Activated CD8-positive, alpha-beta memory T cell treated with anti-CD3 and anti-CD28 coated beads for 36 hours (primary cell): Measurements from ENCODE around the gene AMN. TPM values are rescaled to one million over a fixed set of nuclear protein-coding genes. Genes with fewer than 3 reads are reported as not detected.

Source experiments
- CTCF ChIA-PET: fragments of 350-600 bp; sonication (Branson Sonifier 250); formaldehyde crosslinking; loops from one replicate; lab custom pipeline; 2021; ENCODE audit warnings: antibody characterized with exemption; lab: Charles Lee
- POLR2A ChIA-PET: fragments of 350-600 bp; sonication (Branson Sonifier 250); formaldehyde crosslinking; loops from one replicate; lab custom pipeline; 2021; ENCODE audit warnings: antibody characterized with exemption; lab: Charles Lee
- total RNA-seq, 2 experiments: library from RNA; stranded (reverse); gene quantifications; one replicate each; pipeline ENCODE4 v1.2.3, GENCODE V29; 2021

The AMN gene
- total RNA-seq, 2 experiments from 2014 or later = 0.71 to 0.72 TPM

DNA sequence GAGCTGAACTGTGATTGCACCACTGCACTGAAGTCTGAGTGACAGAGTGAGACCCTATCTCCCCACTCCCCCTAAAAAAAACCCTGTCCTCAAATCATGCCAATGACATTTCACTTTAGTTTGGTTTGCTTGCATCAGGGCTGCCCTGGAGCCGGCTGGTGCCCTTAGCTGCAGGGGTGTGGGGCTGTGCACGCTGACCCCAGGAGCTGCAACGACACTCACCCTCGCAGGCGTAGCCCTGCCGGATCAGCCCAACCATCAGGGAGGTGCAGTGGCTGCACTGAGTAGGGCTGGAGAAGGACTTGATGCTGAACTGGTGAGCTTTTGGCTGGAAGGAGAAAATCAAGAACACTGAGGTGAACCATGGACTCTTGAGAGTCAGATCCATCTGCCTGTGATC, 29.8 kb downstream of the AMN start:
- CTCF ChIA-PET = no interaction called here
- POLR2A ChIA-PET = no interaction called here

DNA sequence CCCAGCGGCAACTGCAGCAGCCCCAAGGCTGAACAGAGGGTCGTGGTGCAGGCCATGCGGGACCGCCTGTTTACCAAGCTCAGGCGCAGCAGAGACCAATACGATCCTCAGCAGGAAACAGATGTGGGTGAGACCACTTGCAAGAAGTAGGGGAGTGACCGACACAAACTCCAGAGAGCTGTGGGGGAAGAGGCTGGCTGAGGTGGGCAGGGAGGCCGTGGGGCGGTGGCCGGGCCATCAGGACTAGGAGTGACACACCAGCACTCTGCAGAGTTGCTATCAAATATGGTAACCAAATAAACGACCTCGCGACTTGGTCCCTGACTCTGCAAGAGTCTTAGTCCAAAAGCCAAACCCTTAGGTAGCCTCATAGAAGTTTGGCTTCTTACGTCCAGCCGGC, 30.6 kb downstream of the AMN start:
- CTCF ChIA-PET = no interaction called here

DNA sequence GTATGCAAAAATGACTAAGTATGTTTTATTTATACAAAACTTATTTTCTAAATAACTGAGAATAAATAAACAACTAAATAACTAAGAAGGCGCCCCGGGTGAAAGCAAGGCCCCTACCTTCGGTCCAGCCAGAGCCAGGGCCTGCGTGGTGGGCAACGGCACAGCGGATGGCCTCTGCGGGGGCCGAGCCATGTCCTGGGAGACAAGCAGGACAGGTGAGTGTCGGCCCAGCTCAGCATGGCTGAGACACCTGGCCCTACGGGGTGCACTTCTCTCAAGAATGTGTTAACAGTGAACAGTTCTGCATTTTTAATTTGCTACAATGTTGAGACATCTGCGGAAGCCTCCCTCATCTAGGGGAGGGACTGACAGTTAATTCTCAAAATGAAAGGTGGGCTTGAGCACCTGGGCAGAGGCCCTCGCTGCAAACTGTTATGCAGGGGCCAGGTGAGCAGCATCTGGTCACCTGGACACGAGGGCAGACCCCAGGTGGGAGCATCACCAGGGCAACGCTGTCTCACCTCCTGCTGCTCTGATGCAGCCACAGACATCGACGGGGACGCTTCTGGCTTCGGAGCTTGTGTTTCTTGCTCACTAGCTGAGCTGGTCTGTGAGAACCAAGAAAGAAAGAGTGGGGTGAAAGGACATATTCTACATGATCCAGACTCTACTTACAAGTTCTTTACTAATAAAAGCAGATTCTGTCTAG, 31.8 kb downstream of the AMN start:
- ChIA-PET CTCF (no interaction called here), POLR2A (no interaction called here)

More for the DNA sequence above, 30.6 kb downstream of the AMN start:
- POLR2A ChIA-PET = no interaction called here

DNA sequence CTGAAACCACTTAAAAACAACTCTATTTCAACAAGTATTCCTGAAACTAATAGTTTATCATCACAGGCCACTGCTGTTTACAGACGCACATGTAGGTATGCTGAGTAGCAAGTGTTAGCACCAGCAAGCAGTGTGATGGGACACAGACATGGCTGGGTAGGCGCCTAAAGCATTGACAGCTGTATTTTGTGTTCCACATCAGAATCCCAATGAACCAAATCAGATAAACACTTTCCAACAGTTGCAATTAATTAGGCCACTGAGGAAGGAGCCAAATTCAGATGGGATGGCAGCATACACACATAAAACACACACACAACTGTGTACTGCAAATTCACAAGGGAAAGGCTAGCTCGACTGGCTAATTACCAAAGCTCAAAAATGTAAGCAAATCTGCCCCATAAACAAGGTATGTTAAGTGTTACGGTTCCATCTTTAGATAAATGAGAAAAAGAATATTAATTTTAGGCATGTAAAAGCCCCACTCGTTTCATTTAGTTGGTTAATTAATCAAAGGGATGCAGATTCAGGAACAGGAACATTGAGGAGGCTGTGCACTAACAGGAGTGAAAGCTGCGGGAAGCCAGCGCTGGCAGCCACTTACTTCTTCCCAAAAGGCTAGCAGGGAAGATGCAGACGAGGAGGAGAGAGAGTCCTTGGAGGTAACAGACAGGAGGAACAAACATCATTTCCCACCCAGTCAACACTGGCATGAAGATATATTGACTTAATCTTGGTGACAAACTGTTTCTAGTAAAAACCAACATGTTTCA, 33.4 kb downstream of the AMN start:
- CTCF ChIA-PET = no interaction called here
- POLR2A ChIA-PET = no interaction called here

DNA sequence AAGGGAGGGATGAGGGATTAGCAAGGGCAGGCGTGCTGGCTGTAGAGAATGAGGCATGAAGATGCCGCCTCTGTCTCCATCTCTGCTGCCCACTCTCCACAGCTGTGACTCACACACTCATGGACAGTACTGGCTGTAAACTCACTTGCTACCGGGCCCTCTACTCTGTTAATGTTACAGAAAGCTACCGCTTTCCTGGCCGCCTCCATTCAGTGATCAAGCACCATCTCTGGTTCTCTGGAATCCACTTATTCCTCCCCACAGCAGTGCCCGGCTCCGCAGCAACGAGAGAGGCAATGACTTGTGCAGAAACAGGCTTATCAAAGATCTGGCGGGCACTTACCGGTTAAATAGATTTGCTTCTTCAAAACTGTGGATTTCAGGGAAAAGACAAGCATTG, 34.8 kb downstream of the AMN start:
- CTCF ChIA-PET = interaction anchor here (0.7 kb wide), 1 partner anchor 266 kb away, joined by 4 read pairs; no protein-coding TSS in a partner anchor
- POLR2A ChIA-PET = no interaction called here

DNA sequence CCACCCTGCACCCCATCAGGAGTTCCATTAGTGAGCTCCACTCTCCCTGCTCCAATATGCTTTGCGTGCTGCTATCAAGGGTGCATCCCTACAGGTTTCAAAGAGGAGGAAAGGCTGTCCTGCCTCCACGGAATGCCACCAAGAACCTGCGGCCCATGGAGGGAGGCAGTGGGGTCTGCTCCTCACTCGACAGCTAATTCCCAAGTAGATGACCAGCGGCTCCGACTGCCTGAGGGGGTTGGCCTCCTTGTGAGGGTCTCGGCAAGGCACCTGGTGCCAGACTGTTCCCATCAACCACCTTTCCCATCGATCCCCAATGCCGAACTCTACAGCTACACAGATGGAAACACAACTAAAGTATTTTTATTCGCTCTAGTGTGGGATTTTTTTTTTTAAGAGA, 36.0 kb downstream of the AMN start:
- ChIA-PET CTCF (interaction anchor here (0.7 kb wide), 1 partner anchor 80 kb away, joined by 4 read pairs; no protein-coding TSS in a partner anchor), POLR2A (no interaction called here)

DNA sequence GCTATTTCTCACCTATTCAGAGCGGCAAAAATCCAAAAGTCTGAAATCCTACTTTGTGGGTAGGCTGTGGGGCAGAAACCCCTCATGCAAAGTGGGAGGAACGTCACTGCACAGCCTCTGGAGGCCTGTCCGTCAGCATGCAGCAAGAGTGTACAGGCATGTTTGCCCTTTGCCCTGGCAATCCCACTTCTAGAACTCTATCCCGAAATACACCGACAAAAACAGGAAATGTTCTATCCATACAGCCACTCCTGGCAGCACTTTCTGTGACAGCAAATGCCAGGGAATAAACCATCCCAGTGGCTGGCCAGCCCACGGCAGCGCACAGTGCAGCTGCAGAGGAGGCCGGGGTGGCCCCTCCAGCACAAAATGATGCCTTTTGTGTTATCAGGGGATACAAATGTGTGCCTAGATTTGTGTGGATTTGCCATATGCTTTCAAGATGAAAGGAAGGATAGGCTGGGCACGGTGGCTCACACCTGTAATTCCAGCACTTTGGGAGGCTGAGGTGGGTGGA, 39.7 kb downstream of the AMN start:
- CTCF ChIA-PET = no interaction called here
- POLR2A ChIA-PET = no interaction called here

DNA sequence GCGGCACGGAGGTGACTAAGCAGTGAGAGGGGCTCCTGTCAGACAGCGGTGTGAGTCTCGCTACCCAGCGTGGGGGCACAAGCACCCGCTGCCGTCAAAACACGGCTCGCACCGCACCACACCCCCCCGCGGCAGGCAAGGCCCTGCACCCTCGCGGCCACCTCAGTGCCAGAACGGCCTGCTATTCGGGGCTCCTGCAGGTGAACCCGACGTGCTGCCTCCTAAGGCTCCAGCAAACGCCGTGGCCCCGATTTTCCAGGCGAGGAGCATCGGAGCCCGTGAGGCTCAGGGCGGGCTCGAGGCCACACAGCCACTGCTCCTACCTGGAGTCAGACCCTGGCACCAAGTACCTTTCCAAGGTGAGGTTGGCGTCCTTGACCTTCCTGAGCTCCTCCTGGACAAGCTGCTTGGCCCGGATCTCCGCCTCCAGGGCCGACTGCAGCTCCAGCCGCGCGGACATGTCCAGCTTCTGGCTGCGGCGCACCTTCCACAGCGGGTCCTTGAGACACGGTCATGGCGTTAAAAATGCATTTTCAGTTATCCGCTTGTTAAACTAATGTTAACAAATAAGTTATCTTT, 41.8 kb downstream of the AMN start:
- POLR2A ChIA-PET = no interaction called here
- CTCF ChIA-PET = no interaction called here

DNA sequence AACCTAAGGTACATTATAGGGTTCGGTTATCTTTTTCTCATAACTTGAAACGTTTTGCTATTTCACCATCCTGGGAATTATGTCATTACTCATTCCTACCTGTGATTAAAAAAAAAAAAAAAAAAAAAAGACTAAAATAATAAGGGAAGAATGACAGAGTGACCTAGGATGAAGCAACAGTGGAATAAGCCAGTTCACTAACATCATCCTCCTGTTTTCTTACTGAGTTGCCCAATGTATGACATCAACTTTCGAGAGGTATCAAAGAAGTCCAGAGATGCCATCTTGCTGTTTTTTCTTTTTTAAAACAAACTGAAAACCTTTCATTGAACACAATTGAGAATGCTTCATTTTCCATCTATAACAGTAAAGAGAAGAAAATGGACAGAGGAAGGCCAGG, 42.8 kb downstream of the AMN start:
- ChIA-PET CTCF (no interaction called here), POLR2A (no interaction called here)

DNA sequence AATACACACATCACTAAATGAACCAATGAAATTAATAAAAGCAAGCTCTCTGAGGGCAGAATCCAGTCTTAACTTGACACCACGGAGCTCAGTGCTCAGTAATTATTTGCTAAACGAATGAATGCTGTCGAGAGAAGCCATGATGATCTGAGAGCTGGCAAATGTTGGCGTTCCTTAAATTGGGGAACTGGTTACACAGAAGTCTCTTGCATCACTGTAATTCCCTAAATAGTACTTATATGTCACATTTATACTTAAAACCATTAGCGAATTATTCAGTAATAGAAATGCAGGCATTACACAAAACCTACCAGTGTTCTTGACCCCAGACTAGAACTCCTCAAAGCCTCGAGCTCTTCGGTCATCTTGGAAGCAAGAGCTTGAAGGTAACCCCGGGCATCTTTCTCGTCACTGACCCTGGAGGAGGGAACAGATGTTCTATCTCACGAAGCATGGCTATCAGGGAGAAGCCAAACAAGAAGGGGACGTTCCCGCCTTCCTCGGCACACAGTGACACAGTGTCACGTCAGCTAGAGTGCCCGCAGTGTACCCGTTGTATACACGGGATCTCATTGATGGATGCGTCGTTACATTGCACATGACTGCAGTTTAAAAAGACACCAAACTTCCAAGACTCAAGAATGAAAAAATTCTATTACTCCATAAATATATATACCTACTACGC, 43.6 kb downstream of the AMN start:
- POLR2A ChIA-PET = no interaction called here
- CTCF ChIA-PET = no interaction called here

DNA sequence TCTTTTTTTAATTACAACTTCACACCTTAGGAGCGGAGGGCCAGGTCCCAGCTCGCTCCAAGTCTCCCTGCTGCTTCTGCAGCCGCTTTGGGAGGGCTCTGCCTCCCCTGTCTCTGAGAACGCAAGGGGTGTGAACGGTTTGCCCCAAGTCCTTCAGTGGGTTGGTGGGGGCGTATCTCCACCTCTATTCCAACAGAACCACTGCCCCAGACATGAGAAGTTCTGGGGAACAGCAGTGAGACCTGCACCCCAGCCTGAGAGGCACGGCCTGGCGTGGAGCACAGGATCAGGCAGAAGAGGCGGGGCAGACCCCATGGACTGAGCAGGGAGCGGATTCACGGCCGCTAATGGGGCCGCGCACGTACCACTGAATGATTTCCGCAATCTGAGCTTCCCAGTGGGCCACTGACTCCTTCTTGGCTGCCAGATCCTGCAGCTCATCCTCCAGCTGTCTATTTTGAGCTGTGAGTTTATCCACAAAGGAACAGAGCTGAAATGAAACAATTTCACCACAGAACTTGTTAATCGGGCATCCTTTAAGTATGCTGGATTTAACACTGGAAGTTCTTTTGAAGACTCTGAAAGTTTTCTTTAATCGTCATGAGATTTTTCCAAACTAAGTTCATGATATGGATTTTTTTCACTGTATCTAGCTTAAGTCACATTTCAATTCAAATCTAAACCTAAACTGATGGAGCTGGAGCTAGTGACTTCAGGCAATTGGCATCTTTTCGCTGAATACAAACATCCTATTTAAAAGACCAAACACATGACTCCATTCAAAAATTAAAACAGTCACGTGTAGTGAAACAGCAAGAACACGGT, 44.4 kb downstream of the AMN start:
- CTCF ChIA-PET = no interaction called here
- POLR2A ChIA-PET = no interaction called here

DNA sequence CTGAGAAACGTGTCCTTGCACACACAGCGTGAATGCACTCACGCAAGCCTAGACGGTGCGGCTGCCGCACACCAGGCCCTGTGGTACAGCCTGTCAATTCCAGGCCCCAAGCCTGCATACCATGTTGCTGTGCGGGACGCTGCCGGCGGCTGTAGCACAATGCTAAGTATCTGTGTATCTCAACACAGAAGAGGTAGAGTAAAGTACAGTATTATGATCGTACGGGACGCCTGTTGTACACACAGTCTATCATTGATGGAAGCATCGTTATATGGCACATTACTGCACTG, 45.0 kb downstream of the AMN start:
- POLR2A ChIA-PET = no interaction called here

DNA sequence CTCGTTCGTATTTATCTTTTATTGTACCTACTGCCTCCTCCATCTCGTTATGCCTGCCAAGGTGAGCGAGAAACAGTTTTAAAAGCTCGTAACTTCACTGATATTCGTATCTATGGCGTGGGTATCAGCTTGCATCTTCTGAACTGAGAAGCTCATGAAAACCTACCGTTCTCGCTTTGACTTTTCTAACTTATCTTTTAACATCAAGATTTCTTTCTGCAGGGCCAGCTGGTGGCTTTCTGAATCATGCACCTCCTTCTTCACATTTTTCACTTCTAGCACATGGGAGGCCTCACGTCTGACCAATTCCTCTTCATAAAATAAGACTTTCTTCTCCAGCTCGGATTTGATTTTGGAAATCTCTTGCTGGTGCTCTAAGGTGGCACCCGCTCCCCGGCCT, 45.8 kb downstream of the AMN start:
- ChIA-PET CTCF (no interaction called here), POLR2A (no interaction called here)

More for the DNA sequence above, 45.0 kb downstream of the AMN start:
- CTCF ChIA-PET = no interaction called here

DNA sequence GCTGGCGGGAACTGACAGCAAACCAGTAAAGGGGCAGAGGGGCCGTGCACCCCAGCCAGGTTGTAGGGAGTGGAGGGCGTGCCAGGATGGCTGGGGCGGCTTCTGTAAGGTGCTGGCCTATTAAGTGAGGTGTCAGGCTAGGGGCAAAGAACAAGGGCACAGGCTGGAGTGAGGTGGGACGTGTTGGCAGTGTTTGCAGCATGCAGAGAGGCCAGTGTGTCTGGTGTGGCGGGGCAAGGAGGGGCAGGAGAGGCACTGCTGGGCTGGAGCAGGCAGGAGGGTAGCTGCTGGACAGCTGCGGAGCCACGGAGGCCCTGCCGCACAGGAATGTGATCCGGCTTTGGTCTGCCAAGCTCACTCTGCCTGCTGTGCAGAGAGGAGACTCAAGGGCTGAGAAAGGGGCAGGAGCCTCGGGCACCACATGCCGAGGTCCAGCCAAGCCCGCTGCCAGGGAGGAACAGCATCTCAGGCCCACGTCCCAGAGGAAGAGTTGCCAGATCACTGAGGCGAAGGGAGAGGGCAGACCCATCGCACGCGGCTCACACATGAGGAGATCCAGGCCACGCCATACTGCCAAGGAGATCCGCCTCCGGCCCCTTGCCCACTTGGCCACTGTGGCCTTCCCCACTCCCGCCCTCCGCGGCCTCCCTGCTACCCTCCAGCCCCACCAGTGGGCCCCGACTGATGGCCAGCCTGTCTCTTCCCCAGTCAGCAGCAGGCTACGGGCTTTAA, 46.8 kb downstream of the AMN start:
- CTCF ChIA-PET = no interaction called here
- POLR2A ChIA-PET = no interaction called here

DNA sequence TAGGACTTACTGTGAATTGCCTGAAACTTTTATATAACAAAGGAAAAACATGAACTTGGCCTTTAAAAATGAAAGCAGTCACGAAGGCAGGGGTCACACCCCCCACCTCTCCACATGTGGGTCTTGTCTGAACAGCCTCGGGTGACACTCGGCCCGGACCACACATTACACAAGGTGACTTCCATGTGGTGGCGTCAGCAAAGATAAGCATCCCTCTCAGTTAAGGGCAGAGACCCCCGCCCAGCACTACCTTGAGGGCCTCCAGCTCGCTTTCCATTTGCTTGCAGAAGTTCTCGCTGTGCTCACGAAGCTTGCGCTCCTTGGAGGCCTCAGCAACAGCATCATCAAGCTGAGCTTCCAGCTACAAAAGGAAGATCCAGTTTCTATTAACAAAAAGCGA, 47.4 kb downstream of the AMN start:
- ChIA-PET CTCF (interaction anchor here (1.4 kb wide), 1 partner anchor 9 kb away, joined by 3 read pairs; no protein-coding TSS in a partner anchor), POLR2A (no interaction called here)

DNA sequence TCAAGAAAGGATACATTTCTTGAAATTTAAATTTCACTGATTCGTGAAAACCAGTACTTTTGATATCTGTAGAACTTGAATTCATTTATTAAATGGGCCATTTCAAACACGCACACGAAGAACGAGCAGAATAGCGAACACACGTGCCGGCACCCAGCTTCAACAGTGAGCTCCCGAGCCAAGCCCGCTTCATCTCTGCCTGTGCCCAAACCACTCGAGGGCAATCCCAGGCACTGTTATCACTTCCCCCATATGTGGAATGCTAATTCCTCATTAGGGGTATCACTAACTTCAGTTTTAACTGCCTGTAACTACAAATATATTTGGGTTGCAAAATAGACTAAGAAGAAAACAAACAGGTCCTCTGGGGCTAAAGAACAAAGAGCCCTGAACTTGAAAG, 48.0 kb downstream of the AMN start:
- POLR2A ChIA-PET = no interaction called here
- CTCF ChIA-PET = interaction anchor here (1.4 kb wide), 1 partner anchor 10 kb away, joined by 3 read pairs; no protein-coding TSS in a partner anchor

DNA sequence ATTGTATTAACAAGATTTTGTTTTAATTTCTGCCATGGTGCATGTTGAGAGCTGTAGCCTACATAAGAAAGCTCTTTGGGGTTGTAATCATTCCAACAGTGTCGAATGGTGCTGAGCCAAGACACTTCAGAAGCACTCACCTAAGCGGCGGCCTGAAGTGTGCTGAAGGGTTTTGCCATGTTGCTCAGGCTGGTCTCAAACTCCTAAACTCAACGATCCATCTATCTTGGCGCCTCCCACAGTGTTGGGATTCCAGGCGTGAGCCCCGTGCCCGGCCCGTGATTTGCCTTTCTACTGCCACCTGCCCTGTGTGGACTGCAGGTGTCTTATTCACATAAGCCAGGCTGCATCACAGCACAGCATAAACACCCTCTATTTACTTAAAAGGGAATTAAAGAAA, 48.9 kb downstream of the AMN start:
- ChIA-PET POLR2A (no interaction called here), CTCF (interaction anchor here (1.4 kb wide), 1 partner anchor 10 kb away, joined by 3 read pairs; no protein-coding TSS in a partner anchor)

DNA sequence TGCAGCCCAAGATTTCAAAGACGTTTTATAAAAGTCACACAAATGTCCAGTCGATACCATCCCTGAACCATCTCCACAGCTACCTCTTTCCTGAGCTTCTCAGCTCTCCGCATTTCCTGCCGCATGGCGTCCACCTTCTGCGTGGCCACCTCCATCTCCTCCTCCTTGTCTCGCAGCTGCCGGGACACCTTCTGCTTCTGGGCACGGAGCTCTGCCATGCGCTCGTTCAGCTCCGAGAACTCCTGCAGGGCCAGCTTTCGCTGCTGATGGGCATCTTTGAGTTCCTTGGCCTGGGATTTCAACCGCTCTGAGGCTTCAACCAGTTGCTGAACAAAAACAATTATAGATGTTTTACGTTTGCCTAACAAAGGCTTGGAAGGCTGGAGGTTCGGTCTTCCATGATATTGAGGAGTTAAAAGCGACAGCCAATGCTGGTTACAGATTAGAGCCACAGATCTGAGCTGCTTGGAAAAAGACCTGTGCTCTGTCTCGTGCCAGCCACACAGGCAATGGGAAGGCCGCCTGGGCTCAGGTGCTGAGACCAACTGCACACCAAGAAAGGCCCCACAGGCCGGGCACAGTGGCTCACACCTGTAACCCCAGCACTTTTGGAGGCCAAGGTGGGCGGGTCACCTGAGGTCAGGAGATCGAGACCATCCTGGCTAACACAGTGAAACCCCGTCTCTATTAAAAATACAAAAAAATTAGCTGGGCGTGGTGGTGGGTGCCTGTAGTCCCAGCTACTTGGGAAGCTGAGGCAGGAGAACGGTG, 49.6 kb downstream of the AMN start:
- POLR2A ChIA-PET = no interaction called here
- CTCF ChIA-PET = interaction anchor here (1.1 kb wide), 1 partner anchor 388 kb away, joined by 3 read pairs; no protein-coding TSS in a partner anchor
